MV-4-11 (cell line): ENCODE measurements around the gene ST6GALNAC4.

ENCODE experiments used
- DNase-seq: peaks from one replicate; lab custom pipeline; 2025; lab: John Stamatoyannopoulos, UW

The ST6GALNAC4 gene

GRCh38 chr9:127912296-127912695 is 4.5 kb downstream of the ST6GALNAC4 start:
- no peak for DNase-seq

DNA sequence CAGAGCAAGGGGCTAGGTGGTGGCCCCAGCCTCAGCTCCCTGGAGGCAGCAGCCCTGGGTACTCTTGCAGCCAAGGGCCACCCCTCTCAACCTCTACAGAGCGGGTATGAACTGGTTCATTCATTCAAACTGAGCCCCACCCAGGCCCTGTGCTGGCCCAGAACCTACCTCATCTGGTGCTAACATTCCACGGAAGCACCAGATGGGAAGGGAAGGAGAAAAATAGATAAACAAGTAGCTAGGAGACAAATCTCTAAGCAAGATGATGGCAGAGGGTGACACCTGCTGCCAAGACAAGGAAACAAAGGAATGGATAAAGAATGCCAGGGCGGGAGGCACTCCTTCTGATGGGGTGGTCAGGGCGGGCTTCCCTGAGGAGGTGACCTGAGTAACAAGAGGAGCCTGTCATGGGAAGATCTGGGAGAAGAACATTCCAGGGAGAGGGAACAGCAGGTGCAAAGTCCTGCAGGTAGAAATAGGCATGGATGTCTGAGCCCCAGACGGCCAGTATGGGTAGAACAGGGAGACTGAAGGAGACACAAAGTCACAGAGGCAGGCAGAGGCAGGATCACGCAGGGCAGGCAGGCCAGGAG is 6.1 kb downstream of the ST6GALNAC4 start:
- no peak for DNase-seq

DNA sequence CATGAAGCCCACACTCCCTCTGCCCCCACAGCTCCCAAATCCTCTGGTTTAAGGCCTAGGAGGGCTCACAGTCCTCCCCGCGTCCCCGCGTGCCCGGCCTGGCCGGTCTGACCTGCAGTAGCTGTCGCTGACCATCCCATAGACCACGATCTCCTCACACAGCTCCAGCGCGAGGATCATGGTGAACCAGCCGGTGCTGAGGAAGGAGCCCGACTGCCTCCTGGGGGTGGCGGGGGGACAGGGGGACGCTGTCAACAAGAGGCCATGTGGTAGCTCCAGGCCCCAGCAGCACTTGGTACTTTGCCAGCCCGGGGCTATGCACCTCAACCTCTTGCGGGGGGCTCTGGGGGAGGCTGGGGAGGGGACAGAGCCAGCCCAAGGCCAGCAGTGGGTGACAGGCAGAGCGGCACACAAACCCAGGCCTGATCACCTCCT is 7.0 kb downstream of the ST6GALNAC4 start:
- peak; percentile 68 for DNase-seq

GRCh38 chr9:127908660-127908926 is 8.2 kb downstream of the ST6GALNAC4 start:
- DNase-seq = no peak

DNA sequence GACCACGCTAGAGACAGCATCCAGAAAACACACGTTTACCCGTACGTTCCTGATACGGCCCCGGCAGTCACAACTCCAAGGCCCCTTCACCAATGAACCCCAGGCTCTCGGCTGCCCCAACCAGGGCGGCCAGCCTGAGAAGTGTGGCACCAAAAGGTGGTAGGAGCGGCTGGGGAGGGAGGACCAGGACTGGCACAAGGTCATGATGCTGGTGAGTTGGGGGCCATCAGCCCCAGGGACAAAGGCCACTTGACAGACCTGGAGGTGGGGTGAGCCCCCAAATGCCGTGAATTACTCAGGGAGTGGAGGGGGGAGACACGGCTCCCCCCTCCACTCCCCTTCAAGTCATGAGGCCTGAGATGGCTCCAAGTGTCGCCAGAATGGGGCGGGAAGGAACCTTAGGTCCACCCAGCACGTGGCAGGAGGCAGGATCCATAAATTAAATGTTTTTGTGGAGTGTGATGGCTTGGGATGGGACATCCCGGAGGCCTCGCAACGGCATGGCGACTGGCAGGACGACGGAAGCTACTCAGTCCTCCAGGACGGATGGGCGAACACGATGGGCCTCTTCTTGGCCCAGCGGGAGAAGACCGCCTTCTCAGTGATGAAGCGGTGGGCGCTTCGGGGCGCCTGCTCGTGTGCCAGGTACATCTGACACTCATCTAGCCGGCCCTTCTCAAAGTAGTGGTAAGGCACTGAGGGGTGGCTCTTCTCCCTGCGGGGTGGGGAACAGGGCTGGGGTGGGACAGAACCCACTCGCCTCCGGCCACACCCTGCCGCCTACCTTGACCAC is 8.8 kb downstream of the ST6GALNAC4 start:
- no peak for DNase-seq

GRCh38 chr9:127905788-127906191 is 11.1 kb downstream of the ST6GALNAC4 start:
- no peak for DNase-seq

DNA sequence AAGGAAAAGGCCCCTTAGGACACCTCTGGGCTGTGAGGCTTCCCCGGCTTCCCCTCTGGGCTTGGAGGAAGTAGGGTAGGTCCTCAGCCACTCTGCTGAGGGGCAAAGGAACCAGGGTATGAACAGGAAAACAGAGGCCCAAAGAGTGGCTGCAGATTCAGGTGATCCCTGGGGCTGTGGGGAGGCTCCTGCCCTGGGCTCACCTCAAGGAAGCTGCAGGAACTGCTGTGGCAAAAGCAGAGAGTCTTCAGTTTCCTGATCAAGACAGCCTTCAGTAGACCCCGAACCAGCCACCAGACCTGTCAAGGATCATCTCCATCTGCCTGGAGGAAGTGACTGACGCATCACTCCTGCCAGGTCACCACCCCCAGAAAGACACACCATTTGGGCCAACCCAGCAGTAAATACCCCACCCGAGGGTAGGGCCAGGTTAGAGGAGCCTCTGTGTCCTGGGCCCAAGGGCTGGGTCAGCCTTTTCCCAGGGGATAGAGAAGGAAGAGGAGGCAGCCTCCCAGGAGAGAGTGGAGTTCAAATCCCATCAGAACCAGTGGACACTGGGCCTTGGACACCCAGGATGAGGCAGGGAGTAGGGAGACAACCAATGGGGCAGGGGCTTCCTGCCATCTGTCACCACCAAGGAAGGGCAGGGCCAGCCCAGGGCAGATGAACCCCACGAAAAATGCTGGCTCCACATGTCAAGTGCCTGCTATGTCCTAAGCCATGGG is 11.7 kb downstream of the ST6GALNAC4 start:
- no peak for DNase-seq

GRCh38 chr9:127904561-127905003 is 12.3 kb downstream of the ST6GALNAC4 start:
- no peak for DNase-seq

- DNase-seq = no peak
Measured at GRCh38 chr9:127903557-127904475, 13.0 kb downstream of the ST6GALNAC4 start.

DNA sequence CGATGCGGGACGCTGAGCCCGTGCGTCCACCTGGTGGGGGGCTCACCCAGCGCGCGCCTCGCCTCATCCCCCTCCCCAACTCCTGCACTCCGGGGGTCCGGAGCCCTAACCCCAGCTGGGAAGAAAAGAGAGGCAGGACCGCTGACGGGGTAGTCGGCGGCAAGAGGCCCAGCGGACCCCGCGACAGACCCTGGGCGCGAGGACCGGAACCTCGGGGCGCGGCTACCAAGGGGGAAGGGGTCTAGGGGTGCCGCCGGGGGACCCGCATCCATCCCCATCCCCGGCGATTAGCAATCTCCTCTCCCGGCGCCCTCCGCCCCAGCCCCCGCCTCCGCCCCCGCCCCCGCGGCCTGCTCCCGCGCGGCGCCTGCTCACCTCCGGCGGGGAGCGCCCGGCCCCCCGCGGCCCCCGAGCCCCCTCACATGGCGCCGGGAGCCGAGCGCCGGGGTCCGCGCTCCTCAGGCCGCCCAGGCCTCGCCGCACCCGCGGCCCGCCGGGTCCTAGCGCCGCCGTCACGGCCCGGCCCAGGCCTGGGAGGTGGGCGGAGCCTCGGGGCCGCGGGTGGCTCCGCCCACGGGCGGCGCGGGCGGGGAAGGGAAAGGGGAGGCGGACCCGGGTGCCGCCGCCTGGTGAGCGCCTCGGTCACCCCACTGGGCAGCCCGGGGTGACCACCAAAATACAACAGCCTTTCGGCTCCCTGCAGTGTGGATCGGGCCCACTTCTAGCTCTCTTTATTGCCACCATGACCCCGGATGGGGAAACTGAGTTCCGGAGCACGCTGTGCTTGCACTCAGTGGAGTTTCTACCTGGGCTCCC is 17.5 kb downstream of the ST6GALNAC4 start, which contains the start of gene ST6GALNAC6:
TSS of gene ST6GALNAC6 (minus strand) at position 476 of the 816 bp plus-strand sequence. CDS start 1,622 bp downstream, outside the sequence.
- peak; percentile 58 for DNase-seq

DNA sequence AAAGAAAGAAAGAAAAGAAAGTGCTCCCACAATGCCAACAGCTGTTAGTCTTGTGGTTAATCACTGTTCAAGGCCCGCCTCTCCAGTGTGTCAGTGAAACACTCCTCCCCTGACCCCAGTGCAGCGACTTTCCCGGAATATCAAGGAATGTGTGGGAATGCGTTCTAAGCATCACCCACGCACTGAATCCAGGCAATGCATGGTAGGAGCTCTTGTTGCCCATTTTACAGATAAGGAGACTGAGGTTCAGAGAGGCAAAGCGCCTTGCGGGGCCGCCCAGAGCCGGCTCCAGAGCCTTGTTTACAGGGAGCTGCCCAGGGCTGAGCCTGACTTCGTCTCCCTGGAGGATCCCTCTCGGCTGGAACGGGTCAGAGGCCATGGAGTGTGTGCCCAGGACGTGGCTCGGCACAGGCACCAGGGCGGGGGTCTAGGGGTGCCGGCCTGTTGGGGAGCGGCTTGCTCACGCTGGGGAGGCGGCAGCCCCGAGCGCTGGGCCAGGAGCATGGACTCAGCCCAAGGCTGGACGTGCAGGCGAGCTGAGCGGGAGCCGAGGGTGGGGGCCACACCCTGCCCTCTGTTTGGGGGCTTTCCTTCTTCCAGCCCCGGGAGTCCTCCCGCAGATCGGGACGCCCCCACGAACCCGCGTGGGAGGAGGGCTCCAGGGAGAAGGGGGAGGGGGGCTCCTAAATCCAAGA is 18.3 kb downstream of the ST6GALNAC4 start:
- DNase-seq = no peak

- peak; percentile 89 for DNase-seq
Measured at GRCh38 chr9:127897193-127897692, 19.6 kb downstream of the ST6GALNAC4 start.

DNA sequence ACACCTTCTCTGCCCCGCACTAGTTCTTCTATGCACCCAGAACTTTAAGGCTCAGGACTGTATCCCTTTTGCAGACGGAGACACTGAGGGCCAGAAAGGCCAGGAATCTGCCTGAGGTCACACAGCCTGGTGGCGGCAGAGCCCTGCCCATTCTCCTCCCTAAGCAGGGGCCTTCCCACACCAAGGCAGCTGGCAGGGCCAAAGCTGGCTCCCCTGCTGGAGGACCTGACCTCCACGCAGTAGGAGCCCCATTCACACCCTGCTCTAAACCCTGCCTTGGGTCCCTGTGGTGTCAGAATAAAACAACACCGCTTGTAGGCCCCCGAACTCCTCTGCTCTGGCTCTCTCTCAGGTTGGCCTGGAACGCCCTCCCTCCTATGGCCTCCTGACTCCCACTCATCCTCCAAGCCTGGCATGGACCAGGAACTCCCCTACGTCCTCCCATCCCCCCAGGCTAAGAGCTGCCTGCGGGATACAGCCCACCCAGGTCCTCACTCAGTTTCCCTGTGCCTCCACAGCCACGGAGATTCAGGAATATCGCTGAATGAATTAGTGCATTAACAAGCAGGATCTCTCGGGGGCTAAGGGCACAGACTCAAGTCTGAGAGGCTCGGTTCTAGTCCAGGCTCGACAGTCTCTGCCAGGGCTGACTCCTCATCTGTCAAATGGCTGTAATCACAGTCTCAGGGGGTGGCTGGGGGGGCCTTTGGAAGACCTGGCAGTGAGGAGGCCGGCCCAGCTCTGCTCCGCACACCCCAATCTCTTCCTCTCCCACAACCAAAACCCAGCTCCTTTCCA is 20.2 kb downstream of the ST6GALNAC4 start:
- no peak for DNase-seq

DNA sequence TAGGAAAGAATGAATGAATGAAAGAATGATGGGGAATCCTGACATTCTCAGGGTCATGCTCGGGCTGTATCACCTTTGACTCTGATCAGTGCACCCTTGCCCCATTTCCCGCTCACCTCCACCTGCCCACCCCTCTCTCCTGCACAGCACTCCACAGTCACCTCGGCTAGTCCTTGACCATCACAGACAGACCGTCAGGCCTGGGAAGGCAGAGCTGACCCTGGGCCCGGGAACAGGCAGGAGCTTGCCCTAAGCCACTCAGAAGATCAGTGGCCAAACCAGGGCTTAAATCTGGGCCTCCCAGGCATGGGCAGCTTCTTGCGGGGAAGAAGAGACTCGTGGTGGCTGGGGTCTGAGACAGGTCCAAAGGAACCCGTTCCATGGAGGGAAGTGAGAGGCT is 21.0 kb downstream of the ST6GALNAC4 start:
- no peak for DNase-seq

DNA sequence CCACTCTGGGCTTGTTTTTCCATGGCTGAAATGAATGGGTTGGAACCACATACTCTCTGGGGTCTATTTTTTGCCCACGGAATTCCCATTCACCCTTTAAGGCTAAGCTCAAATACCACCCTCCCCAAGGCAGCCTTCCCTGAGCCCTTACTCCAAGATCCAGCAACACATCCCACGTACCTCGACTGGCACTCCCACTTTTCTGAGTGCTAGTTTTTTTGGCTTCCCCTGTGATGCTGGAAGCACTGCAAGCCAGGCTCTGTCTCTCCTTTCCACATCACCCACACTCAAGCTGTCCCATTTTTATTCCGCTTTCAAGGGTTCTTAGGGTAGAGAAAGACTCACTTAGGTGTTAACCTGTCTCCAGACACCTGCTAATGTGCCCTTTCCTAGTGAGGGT is 23.4 kb downstream of the ST6GALNAC4 start:
- no peak for DNase-seq

GRCh38 chr9:127892831-127893230 is 24.0 kb downstream of the ST6GALNAC4 start:
- no peak for DNase-seq

DNA sequence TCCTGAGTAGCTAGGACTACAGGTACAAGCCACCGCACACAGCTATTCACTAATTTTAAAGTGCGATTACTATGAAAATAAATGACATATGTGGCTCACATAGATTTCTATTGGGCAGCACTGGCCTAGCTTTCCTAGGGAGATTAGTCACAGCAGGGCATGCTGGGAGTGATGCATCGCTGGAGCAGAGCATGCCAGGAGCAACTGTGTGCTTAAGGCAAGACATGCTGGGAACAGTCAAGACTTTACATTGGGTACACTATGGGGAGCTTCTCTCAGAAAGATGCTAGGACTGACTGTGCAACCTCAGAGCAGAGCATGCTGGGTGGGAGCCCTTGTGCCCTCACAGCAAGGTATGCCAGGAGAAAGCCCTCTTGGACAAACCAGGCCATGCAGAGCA is 26.8 kb downstream of the ST6GALNAC4 start:
- DNase-seq = no peak

DNA sequence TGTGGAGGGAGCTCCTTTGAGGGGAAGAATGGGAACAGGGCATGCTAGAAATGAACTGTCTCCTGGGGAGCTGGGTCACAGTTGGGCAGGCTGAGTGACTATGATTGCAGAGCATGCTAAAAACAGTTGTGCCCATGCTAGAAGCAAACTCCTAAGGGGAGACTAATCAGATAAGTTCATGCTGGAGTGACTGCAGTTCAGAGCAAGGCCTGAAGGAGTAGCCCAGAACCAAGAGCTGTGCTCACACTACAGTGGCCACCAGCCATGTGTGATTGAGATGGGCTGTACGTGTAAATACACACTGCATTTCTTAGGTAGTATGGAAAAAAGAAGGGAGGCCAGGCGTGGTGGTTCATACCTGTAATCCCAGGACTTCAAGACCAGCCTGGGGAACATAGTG is 29.0 kb downstream of the ST6GALNAC4 start:
- peak; percentile 27 for DNase-seq

- no peak for DNase-seq
Measured at GRCh38 chr9:127886401-127886972, 30.4 kb downstream of the ST6GALNAC4 start.
